Myocyte (in vitro differentiated cells): Measurements from ENCODE around the gene ZIC2. TPM values are rescaled to one million over a fixed set of nuclear protein-coding genes. Genes with fewer than 3 reads are reported as not detected.

Experiments used
- DNase-seq: peaks from one replicate; pipeline ENCODE4 v3.0.0-alpha.2; 2012; ENCODE audit warnings: low read depth
- total RNA-seq: library from RNA; depleted of rRNA; stranded (reverse); fragments of >200 nt; gene quantifications from 2 replicates; pipeline ENCODE4 v1.2.3, GENCODE V29; 2014

ZIC2 gene
- total RNA-seq, 1 donor from 2014 or later = not detected

GRCh38 chr13:99959127-99959539, 22.5 kb upstream of the ZIC2 start:
- DNase-seq = no peak

DNA sequence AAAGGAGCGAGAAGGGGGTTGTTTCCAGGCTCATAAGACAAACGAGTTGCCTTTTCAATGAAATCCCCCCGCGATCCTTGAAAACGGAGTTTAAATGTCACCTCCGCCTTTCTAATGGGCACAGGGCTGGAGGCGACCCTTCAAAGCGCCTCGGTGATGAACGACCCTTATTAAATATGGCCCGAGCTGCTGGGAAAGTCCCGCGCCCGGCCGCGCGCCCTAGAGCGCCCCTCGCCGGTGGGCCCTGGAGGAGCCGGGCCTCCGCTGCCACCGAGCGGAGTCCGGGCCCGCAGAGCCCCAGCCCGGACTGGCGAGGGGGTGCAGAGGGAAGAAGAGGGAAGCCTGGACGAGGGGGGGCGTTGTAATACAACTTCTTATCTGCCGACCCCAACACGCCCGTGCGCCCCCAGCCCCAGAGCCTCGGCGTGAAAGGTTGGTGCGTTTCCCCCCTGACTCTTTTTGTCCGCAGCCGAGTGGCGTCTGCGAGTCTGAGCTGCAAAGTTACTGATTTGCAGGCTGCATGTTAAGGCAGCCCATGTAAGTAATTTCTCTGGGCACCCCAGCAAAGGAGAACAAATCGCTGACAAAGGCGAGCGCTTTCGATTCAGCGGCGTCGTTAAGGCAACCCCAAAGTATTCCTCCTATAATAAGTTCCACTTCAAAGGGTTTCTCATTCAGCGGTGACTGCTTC, 21.9 kb upstream of the ZIC2 start:
- no peak for DNase-seq

- no peak for DNase-seq
Observed at GRCh38 chr13:99960663-99961311, 20.8 kb upstream of the ZIC2 start.

- DNase-seq = no peak
Observed at GRCh38 chr13:99961636-99962035, 19.9 kb upstream of the ZIC2 start.

DNA sequence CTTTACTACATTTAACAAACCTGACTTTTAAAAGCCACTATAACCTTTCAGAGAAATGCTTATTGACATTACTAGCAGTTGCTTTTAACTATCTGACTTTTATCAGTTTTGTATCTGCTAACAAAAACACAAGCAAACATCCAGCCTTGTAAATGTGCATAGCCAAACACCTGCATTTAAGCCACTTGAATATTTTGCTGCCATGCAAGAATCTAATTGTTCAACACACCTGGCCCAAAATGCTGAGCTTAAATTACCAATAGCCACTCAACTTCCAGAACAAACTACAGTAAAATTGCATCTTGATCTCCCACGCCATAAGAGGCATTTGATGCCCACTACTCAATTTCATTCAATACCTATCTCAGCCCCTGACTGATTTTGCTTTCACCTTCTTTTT, 19.3 kb upstream of the ZIC2 start:
- DNase-seq = no peak

DNA sequence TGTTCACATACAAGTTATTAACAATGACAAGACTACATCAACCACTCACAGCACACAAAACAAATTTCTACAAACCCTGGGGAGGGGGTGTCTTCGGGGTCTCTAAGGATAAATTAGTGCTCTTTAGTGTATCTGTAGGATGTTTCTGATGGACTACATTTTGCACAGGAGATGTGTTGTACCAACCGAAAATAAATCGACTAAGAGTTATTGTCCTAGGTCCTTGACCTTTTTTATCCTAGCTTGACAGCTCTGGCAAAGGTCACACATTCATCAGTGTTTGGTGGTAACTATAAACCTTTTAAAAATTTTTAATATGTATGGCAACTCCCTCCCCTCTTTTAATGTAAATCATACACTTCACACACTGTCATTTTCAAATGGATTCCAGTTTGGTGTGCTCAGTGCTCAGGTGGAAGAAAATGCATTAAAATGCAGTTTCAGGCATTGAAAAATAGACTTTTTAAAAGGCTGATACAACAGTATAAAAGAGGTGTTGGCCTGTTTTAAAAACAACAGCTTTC, 17.7 kb upstream of the ZIC2 start:
- DNase-seq = no peak

GRCh38 chr13:99965329-99966000, 16.1 kb upstream of the ZIC2 start:
- DNase-seq = no peak

DNA sequence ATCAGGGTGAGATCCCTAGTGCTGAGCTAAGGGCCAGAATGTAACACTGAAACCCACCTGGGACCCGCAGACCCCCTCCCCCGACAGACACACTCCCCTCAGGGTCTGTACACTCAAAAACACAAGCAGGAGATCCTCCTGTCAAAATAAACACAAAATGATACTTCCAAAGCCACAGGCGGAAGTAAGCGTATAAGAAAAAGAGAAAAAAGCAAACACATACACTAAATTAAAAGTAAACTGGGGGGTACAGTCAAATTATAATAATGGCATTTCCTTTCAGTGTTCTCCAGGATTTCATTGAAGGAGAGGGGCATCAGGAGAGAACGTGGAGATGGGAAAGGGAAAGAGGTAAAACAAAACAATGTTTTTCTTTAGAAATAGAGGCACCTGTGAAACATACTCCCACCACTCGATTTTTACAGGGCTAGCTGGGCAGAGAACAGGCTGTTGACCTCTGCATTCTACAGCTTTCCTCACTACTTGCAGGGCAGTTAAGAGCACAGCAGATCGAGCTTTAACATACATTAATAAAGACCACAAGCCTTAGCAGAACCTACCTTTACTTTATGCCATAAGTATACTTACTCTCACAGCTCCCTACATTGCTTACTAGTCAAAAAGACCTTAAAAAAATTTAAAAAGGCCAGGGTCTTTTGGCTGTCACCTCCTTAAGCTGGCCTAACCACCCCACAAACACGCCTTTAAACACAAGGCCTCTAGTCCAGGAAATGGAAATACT, 15.3 kb upstream of the ZIC2 start:
- DNase-seq = no peak

GRCh38 chr13:99967498-99967868, 14.1 kb upstream of the ZIC2 start:
- DNase-seq = no peak

DNA sequence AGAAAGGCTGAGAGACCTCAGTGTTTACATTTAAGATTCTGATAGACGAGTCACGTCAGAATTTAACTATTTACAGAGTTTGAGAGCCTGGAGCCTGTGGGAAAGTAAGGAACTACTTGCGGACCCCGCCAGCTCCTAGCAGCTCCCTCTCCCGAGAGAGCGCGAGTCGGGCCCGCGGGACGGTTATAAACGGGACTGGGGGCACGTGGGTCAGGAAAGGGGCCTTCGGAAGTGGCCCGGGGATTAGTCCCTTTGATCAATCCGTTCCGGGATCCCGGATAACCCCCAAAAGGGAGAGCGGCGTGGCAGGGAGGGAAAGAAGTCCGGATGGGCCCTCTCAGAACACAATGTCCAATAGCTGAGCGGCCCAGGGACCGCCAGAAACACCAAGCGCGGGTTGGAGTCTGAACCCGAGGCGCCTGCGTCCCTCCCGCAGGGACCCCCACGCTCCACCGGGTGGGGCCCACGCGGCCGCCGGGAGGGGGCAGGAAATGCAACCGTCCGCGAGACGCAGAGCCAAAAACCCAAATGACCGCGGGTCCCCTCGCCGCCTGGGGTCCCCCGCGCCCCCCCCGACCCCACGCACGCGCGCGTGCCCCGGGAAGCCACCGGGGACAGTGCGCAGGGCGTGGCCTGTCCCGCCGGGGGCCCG, 13.6 kb upstream of the ZIC2 start:
- DNase-seq = no peak

GRCh38 chr13:99968521-99969452, 12.8 kb upstream of the ZIC2 start:
- no peak for DNase-seq

DNA sequence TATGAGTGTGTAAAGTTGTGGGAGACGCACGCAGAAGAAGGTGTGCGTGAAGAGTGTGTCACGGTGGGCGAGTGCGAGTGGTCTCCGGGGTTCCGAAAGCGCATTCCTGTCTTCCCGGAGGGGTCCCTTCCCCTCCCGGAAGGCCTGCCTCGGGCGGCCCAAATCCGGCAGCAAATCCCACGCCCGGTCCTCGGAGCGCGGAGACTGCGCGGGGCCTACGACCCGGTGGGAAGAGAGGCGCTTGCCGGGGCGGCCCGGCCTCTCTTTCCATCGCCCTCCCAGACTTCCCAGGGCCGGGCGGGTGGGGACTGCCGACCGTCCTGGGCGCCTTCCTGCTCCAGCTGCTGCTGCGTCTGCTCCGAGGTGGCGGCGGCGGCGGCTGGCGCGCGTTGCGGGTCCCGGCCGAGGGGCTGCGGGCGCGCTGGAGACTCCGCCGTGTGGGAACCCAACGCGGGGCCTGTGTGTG, 12.1 kb upstream of the ZIC2 start:
- no peak for DNase-seq

- DNase-seq = no peak
Observed at GRCh38 chr13:99969919-99970650, 11.5 kb upstream of the ZIC2 start.

DNA sequence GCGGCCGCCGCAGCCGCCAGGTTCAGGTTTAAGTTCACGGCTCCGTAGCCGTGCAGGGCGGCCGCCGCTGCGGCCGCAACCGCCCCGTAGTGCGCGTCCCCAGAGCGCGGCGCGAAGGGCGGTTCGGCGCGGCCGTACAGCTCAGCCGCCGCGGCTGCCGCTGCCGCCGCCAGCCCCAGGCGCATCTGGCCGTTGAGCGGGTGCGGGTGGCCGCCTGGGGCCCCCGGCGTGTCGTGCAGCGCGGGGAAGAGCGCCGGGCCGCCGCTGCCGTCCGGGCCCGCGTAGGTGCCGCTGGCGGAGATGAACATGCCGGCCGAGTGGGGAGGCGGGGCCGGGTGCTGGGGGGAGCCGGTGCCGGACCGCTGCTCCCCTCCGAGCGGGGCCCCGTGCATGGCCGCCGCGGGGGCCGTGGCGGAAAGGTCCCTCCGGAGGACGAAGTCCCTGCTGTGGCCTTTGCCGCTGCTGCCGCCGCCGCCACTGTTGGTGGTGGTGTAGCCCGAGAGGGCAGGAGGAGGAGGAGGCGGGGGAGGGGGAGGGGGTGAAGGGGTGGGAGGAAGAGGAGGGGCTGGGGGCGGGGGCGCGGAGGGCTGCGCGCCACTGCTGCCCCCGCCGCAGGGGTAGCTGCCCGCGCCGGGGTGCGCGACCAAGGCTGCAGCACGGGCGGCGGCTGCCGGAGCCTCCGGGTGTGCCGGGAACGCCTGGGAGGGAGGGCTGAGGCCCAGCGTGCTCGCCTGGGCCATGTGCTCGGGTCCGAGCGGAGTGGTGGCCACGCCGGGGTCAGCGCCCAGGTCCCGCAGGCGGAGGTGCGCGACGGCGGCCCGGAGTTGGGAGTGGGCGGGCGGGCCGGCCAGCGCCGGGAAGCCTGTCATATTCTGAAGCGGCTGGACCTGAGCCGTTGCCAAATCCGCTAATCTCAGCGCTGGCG, 10.7 kb upstream of the ZIC2 start:
- no peak for DNase-seq

- DNase-seq = no peak
Observed at GRCh38 chr13:99971576-99972189, 9.9 kb upstream of the ZIC2 start, which contains the start of gene ZIC5. Gene ZIC5, minus strand, starts transcription at chr13:99971767. Its CDS starts 164 bp downstream, at chr13:99971603.

- no peak for DNase-seq
Observed at GRCh38 chr13:99972190-99972731, 9.3 kb upstream of the ZIC2 start.

DNA sequence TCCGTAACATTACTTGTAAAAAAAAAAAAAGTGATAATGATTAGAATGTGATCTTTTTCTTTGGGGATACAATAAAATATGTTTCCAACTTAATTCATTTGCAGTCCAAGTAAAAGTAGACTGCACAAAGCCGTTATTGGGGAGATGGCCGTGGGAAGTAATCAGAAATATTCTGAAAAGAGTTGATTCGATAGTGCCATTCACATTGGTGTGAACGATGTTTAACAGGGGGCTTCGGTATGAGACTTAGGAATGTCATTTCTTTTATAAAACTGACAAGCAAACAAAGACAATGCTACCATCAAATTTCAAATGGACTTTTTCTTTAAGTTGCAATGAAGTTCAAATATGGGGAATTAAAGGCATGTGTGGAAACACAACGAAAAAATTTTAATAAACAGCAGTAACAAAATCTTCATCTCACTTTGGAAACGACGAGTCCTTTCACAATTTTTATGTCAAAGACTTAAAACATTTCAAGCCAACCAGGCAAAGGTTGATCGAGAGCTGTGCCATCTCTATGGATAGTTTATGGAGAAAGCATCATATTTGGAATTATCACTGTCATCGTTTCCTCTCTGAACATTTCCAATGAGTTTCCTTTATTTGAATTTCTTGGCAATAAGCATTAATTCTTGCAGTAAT, 8.3 kb upstream of the ZIC2 start:
- no peak for DNase-seq
